ENCODE measurements around the gene TRAM2.

TRAM2 gene

DNA sequence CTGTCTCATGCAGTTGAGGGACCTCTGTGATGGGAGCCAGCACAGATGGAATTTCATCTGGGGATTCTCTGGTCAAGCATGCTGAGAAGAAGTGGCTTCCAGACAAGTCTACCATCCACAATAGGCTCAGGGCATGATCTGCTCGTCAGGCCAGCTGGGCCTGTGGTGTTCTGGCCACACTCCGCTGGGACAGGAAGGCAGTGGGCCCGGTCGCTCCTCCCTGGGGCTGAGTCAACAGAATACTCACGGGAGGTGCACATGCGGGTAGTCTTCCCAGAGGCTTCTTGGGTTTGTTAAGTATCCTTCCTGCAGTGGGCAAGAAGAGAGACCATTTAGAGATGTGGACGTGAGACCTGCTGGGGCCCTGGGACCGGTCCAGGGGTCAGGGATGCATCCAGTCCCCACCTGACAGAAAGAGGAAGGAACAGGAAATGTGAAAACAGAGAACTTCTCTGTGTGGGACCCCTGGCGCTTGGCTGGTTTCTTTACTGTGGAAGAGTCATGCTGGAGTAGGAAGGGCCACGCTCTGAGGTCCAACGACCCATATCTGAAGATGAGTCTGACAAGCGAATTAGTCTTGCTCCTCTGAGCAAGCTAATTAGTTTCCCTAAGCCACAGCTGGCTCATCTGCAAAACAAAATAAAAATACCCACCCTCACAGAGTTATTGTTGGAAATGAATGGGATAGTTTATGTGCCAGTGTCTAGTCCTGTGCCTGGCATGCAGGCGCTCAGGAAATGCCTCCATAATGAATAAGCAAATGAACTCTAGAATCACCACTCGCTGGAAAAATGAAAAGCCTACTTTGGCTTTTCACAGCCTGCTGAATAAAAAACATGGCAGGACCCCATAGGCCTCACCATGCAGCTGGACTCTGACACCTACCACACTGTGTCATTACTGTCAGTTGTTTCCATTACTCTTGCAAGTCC is 67.3 kb downstream of the TRAM2 start:
- Histone ChIP-seq H3K27ac (peak overlapping the region; percentile 52 to 86), H3K4me3 (no peak overlapping the region)
- DNase-seq (ENCODE audit: low spot score) = no peak
- TF ChIP-seq, protein P1, sequence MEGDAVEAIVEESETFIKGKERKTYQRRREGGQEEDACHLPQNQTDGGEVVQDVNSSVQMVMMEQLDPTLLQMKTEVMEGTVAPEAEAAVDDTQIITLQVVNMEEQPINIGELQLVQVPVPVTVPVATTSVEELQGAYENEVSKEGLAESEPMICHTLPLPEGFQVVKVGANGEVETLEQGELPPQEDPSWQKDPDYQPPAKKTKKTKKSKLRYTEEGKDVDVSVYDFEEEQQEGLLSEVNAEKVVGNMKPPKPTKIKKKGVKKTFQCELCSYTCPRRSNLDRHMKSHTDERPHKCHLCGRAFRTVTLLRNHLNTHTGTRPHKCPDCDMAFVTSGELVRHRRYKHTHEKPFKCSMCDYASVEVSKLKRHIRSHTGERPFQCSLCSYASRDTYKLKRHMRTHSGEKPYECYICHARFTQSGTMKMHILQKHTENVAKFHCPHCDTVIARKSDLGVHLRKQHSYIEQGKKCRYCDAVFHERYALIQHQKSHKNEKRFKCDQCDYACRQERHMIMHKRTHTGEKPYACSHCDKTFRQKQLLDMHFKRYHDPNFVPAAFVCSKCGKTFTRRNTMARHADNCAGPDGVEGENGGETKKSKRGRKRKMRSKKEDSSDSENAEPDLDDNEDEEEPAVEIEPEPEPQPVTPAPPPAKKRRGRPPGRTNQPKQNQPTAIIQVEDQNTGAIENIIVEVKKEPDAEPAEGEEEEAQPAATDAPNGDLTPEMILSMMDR (IDR thresholded peaks at IDR 0.05) = no peak

DNA sequence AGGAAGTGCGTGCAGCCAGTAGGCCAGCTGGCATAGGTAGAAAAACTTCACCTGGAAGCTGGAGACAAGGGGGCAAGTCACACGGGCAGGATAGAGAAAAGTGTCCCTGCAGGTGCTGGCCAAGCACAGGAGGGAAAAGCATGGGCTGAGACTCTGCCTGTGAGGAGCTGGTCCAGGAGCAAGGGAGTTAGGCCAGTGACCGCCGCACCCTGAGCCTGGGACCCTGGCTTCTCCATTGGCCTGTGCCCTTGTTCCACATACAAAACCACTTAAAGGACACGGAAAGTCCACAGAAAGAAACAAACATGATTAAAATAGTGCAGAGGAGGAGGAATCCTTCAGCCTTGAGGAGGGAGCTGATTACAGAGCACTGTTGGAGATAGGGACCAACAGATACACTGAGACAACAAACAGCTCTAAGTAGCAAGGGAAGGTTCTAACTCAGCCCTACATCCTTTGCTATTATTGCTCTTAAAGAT is 68.6 kb downstream of the TRAM2 start:
- TF ChIP-seq, protein P1 (IDR thresholded peaks at IDR 0.05) = no peak
- no peak for DNase-seq (ENCODE audit: low spot score)
- Histone ChIP-seq H3K4me3 (no peak overlapping the region), H3K27ac (peak overlapping the region in 1 of 2 donors; percentile 52)

DNA sequence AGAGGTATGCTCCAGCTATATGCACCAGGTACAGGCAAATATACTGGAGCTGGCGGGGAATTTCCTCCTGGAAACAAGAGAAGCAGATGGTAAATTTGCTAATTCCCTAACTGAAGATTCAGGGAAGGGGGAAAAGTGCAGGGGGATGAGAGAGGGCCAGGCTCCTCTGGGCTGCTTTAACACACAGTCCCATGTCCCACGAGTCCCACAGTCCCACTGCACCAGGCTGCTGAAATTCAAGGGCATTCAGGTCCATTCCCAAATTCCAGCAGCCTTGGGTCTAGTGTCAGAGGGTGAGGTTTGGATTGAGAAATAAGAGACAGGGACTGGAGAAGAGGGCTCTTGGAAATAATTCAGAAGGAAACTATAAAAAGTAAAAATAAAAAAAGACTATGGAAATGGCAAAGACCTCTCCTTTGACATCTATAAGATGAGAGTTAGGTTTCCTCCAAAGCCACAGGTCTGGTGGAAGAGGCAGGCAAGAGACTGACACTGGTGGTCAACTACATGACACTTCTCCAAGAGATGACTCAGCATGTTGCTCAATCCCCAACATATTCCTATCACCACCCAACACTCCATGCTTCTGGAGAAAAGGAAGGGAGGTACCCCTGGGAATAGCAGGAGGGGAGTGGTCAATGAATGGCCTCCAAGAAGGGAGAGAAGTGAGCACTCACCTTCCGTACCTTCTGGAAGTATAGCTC is 69.2 kb downstream of the TRAM2 start:
- DNase-seq (ENCODE audit: low spot score) = no peak
- TF ChIP-seq, protein P1 (IDR thresholded peaks at IDR 0.05) = no peak
- Histone ChIP-seq H3K4me3 (no peak overlapping the region), H3K27ac (peak overlapping the region in 1 of 2 donors; percentile 52)

DNA sequence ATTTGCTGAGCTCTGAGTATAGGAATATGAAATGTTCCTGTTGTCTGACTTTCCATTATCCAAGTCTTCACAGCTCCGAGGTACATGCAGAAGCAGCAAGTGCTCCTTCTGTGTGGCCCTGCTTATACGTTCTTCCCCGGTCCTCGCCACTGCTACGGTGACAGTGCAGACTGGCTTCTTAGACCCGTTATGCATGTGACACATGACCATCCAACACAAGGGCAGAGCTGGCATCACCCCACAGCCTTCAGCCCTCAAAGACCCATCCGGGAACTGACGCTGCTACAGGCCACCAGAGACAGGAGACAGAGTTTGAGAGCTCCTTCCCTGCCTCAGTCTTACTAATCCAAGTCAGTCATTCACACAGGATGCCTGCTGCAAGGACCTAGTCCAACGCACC is 70.4 kb downstream of the TRAM2 start:
- H3K27ac ChIP-seq = no peak overlapping the region
- no peak overlapping the region for H3K4me3 ChIP-seq
- TF ChIP-seq, protein P1 (IDR thresholded peaks at IDR 0.05) = no peak
- DNase-seq (ENCODE audit: low spot score) = no peak

DNA sequence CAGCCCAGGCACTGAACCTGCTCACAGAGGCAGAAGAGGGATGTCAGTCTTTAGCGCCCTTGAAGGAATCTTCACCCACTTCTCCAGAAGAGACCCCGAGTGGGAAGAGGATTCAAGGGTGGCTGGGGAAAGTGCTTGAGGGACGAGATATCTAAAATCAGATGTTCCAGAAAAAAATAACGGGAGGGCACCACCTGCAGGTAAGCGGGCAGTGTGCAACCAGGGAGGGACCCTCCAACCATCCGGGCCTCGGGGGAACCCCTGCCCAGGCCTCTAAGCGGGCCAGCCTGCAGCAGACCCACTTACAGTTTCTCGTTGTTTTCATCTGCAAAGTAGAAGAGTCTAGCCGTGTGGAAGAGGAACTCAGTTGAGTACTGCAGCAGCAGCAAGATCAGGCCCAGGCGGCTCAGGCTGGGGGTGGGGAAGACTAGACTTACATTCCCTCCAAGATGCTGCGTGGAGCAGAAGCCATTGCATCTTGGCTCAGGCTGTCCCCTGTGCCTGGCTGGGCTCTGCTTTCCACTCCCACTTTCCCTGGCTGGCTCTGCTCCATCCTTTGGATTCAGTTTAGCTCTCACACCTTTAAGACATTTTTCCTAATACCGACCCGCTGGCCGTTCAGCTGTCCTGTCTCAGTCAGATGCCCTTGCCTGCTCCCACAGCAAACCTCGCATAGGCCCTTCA is 71.0 kb downstream of the TRAM2 start:
- no peak overlapping the region for H3K27ac ChIP-seq
- peak; percentile 71 for DNase-seq (ENCODE audit: low spot score)
- TF ChIP-seq, protein P1 (IDR thresholded peaks at IDR 0.05) = no peak
- H3K4me3 ChIP-seq = no peak overlapping the region

DNA sequence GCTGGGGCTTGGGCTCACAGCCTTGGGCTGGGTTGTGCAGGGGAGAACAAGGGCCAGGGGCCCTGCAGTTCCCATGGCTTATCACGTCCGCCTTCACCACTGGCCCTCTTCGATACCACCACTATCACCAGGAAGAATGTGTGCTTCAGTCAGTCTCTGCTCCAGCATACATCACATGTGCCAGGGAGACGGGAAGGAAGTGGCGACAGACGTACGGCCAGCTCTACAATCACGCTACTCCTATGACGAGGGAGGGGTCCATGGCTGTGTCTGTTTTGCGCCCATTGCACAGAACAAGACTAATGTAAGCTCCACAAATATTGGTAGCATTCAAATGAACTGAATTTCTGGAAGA is 72.1 kb downstream of the TRAM2 start:
- no peak for DNase-seq (ENCODE audit: low spot score)
- H3K4me3 ChIP-seq = peak overlapping the region; percentile 1
- peak overlapping the region; percentile 61 to 83 for H3K27ac ChIP-seq
- TF ChIP-seq, protein P1 (IDR thresholded peaks at IDR 0.05) = no peak
